Right lobe of liver (tissue), 4 donors: ENCODE results near the gene HOXB6.

Experiments used
- CTCF ChIP-seq, 4 donors: fragments of 200-600 bp in 3 of 4; fragments of 450-650 bp in 1 of 4; IDR thresholded peaks; one replicate each; pipeline versions ENCODE4 v1.5.1 to v1.8.0; 2016 to 2022; ENCODE audit warnings: antibody characterized with exemption in 4 of 4, mild to moderate bottlenecking in 2 of 4
- POLR2A ChIP-seq: fragments of 450-650 bp; IDR thresholded peaks from one replicate; pipeline ENCODE4 v1.6.1; 2017; ENCODE audit warnings: antibody characterized with exemption, mild to moderate bottlenecking
- donor health status: DM: no; HTN: no; CAD: no.
- donor health status: DM: no; HTN: no; CAD: no.
- donor health status: DM: no; HTN: yes; CAD: no.

GRCh38 chr17:48562934-48563333 lies 41.9 kb downstream of the HOXB6 start:
- TF ChIP-seq POLR2A (no peak), CTCF (IDR thresholded peaks at IDR 0.05) (no peak)
